ENCODE data around the gene TM2D3. TPM values are rescaled to one million over a fixed set of nuclear protein-coding genes. Genes with fewer than 3 reads are reported as not detected.

The TM2D3 gene
- total and polyA plus RNA-seq, 2 donors from 2014 or later, result 47.9 to 48.7 TPM

DNA sequence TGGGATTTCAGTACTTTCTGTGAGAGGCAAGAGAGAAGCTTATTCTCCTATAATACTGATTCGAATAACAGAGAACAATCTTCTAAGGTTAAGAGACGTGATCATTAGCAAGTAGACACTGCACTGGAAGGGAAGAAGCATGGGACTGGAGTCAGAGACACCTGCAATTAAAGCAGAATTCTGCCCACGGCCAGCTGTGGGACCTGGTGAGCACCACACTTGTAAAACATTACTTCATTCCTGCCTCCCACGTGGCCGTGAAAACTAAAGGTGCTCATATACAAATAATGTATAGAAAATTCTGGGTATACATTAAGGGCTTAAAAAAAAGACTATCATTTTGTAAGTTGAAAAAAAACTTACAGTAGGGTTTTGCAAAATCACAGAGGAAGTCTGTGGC is 2.0 kb downstream of the TM2D3 start:
- no peak overlapping the region for H3K27ac ChIP-seq (ENCODE audit: low read depth in 2 of 2, low read length in 2 of 2)
- peaks cover 0 to 17% (median 3%) of the 10 kb centered on the region in 3 donors for H3K4me1 ChIP-seq (ENCODE audit: control insufficient read depth in 2 of 3, insufficient read depth in 2 of 3, low read depth in 1 of 3, low read length in 3 of 3)
- H3K36me3 ChIP-seq (ENCODE audit: control insufficient read depth in 2 of 3, insufficient read depth in 3 of 3, low read length in 3 of 3), result peaks cover 7 to 16% (median 16%) of the 10 kb centered on the region in 3 donors
- H3K4me3 ChIP-seq (ENCODE audit: low read length in 3 of 3), result no peak overlapping the region
- no peaks in the 10 kb centered on the region for H3K27me3 ChIP-seq (ENCODE audit: control insufficient read depth, insufficient read depth, low read length)
- no peaks in the 10 kb centered on the region for H3K9me3 ChIP-seq (ENCODE audit: control insufficient read depth in 2 of 3, insufficient read depth in 1 of 3, low read length in 3 of 3)
- TF ChIP-seq CTCF (IDR thresholded peaks at IDR 0.05; ENCODE audit: borderline replicate concordance, extremely low read depth, insufficient read depth), result no peak
- DNase-seq (no peak), FAIRE-seq (no peak)
- intact Hi-C loops (cut with DNase I), result no loop called here
- no peak overlapping the region for H3K9ac ChIP-seq (ENCODE audit: low read length in 3 of 3)

GRCh38 chr15:101648356-101648755 is 3.8 kb downstream of the TM2D3 start:
- intact Hi-C loops (cut with DNase I), result no loop called here
- no peaks in the 10 kb centered on the region for H3K27me3 ChIP-seq (ENCODE audit: control insufficient read depth, insufficient read depth, low read length)
- TF ChIP-seq CTCF (IDR thresholded peaks at IDR 0.05; ENCODE audit: borderline replicate concordance, extremely low read depth, insufficient read depth), result no peak
- H3K4me1 ChIP-seq (ENCODE audit: control insufficient read depth in 2 of 3, insufficient read depth in 2 of 3, low read depth in 1 of 3, low read length in 3 of 3), result peaks cover 0 to 17% (median 3%) of the 10 kb centered on the region in 3 donors
- FAIRE-seq, result no peak
- no peak overlapping the region for H3K27ac ChIP-seq (ENCODE audit: low read depth in 2 of 2, low read length in 2 of 2)
- H3K9ac ChIP-seq (ENCODE audit: low read length in 3 of 3), result no peak overlapping the region
- no peak overlapping the region for H3K4me3 ChIP-seq (ENCODE audit: low read length in 3 of 3)
- H3K9me3 ChIP-seq (ENCODE audit: control insufficient read depth in 2 of 3, insufficient read depth in 1 of 3, low read length in 3 of 3), result no peaks in the 10 kb centered on the region
- peaks cover 12 to 31% (median 25%) of the 10 kb centered on the region in 3 donors for H3K36me3 ChIP-seq (ENCODE audit: control insufficient read depth in 2 of 3, insufficient read depth in 3 of 3, low read length in 3 of 3)
- DNase-seq, result no peak

GRCh38 chr15:101647251-101647650 is 4.9 kb downstream of the TM2D3 start:
- H3K27me3 ChIP-seq (ENCODE audit: control insufficient read depth, insufficient read depth, low read length), result no peaks in the 10 kb centered on the region
- DNase-seq, result no peak
- no peak overlapping the region for H3K4me3 ChIP-seq (ENCODE audit: low read length in 3 of 3)
- intact Hi-C loops (cut with DNase I), result no loop called here
- H3K9ac ChIP-seq (ENCODE audit: low read length in 3 of 3), result no peak overlapping the region
- H3K4me1 ChIP-seq (ENCODE audit: control insufficient read depth in 2 of 3, insufficient read depth in 2 of 3, low read depth in 1 of 3, low read length in 3 of 3), result peaks cover 3 to 17% (median 6%) of the 10 kb centered on the region in 3 donors
- H3K27ac ChIP-seq (ENCODE audit: low read depth in 2 of 2, low read length in 2 of 2), result no peak overlapping the region
- no peak for TF ChIP-seq CTCF (IDR thresholded peaks at IDR 0.05; ENCODE audit: borderline replicate concordance, extremely low read depth, insufficient read depth)
- H3K36me3 ChIP-seq (ENCODE audit: control insufficient read depth in 2 of 3, insufficient read depth in 3 of 3, low read length in 3 of 3), result peaks cover 12 to 31% (median 31%) of the 10 kb centered on the region in 3 donors
- H3K9me3 ChIP-seq (ENCODE audit: control insufficient read depth in 2 of 3, insufficient read depth in 1 of 3, low read length in 3 of 3), result no peaks in the 10 kb centered on the region
- FAIRE-seq, result no peak

GRCh38 chr15:101646672-101647071 is 5.5 kb downstream of the TM2D3 start:
- Histone ChIP-seq H3K27me3 (ENCODE audit: control insufficient read depth, insufficient read depth, low read length) (no peaks in the 10 kb centered on the region), H3K27ac (ENCODE audit: low read depth in 2 of 2, low read length in 2 of 2) (no peak overlapping the region), H3K4me1 (ENCODE audit: control insufficient read depth in 2 of 3, insufficient read depth in 2 of 3, low read depth in 1 of 3, low read length in 3 of 3) (peaks cover 3 to 17% (median 9%) of the 10 kb centered on the region in 3 donors), H3K4me3 (ENCODE audit: low read length in 3 of 3) (no peak overlapping the region), H3K9ac (ENCODE audit: low read length in 3 of 3) (no peak overlapping the region), H3K36me3 (ENCODE audit: control insufficient read depth in 2 of 3, insufficient read depth in 3 of 3, low read length in 3 of 3) (peaks cover 12 to 31% (median 31%) of the 10 kb centered on the region in 3 donors), H3K9me3 (ENCODE audit: control insufficient read depth in 2 of 3, insufficient read depth in 1 of 3, low read length in 3 of 3) (no peaks in the 10 kb centered on the region)
- no peak for FAIRE-seq
- TF ChIP-seq CTCF (IDR thresholded peaks at IDR 0.05; ENCODE audit: borderline replicate concordance, extremely low read depth, insufficient read depth), result no peak
- intact Hi-C loops (cut with DNase I), result no loop called here
- DNase-seq, result no peak
